Sigmoid colon (tissue), 7 donors: ENCODE measurements around the gene DOCK11. TPM values are rescaled to one million over a fixed set of nuclear protein-coding genes. Genes with fewer than 3 reads are reported as not detected.
A peak's percentile ranks its signal among the peaks of the same experiment; 100 is the strongest.
"Not testable (repeated sequence)": the region's sequence is repeated elsewhere in the genome, so short reads cannot be mapped to it uniquely, and the experiment has no call there.

Experiments used
- DNase-seq: peaks from one replicate; pipeline ENCODE4 v3.0.0-alpha.2; 2019
- H3K27ac ChIP-seq, 4 donors: fragments of 200-600 bp; sonication (generic); one replicate each; pipeline ENCODE4 v1.5.1; 2016 to 2019; ENCODE audit warnings: mild to moderate bottlenecking in 1 of 4
- H3K27me3 ChIP-seq, 3 donors: fragments of 200-600 bp; sonication (generic); one replicate each; pipeline ENCODE4 v1.5.1; 2019; ENCODE audit warnings: mild to moderate bottlenecking in 1 of 3
- H3K36me3 ChIP-seq, 4 donors: fragments of 200-600 bp; sonication (generic); one replicate each; pipeline ENCODE4 v1.5.1; 2016 to 2019
- H3K4me1 ChIP-seq, 4 donors: fragments of 200-600 bp; sonication (generic); one replicate each; pipeline ENCODE4 v1.5.1; 2017 to 2019
- H3K4me3 ChIP-seq, 4 donors: fragments of 200-600 bp; sonication (generic); one replicate each; pipeline ENCODE4 v1.5.1; 2017 to 2019; ENCODE audit warnings: mild to moderate bottlenecking in 2 of 4, moderate library complexity in 1 of 4
- H3K9me3 ChIP-seq, 4 donors: fragments of 200-600 bp in 3 of 4; sonication (generic) in 3 of 4; one replicate each; pipeline versions ENCODE4 v1.5.1 to v1.6.1; 2013 to 2019
- EP300 ChIP-seq, 4 donors: sonication (generic); formaldehyde crosslinking; IDR thresholded peaks; one replicate each; pipeline ENCODE4 v1.6.1; 2017; ENCODE audit warnings: antibody characterized with exemption in 4 of 4
- POLR2A ChIP-seq, 2 donors: fragments of 450-650 bp; IDR thresholded peaks; one replicate each; pipeline ENCODE4 v1.6.1; 2016; ENCODE audit warnings: antibody characterized with exemption in 2 of 2, mild to moderate bottlenecking in 2 of 2, moderate library complexity in 2 of 2
- POLR2AphosphoS5 ChIP-seq, 4 donors: sonication (generic); formaldehyde crosslinking; IDR thresholded peaks; one replicate each; pipeline ENCODE4 v1.6.1; 2017; ENCODE audit warnings: antibody characterized with exemption in 4 of 4
- WGBS, 2 donors: extraction: QIAGEN DNeasy Blood & Tissue Kit; methylation state at CpG; one replicate each; pipeline ENCODE4 v1.1.7; 2013; 5-methylcytosine and 5-hydroxymethylcytosine counted together
- intact Hi-C: fragments of 100-400 bp; cut with DNase I; formaldehyde crosslinking; loops from one replicate; pipeline ENCODE4 v1.15.1; 2023
- polyA plus RNA-seq, 3 donors: library from polyadenylated mRNA; stranded (reverse); fragments of 200-250 nt; gene quantifications; one replicate each; pipeline ENCODE4 v1.2.3, GENCODE V29; 2013
- total RNA-seq, 4 donors: library from RNA; depleted of rRNA; stranded (reverse); fragments of >200 nt; gene quantifications; one replicate each; pipeline ENCODE4 v1.1.0, GENCODE V29; 2016
- TF ChIP-seq, protein P1 (sequence below), 4 experiments: fragments of 450-650 bp in 3 of 4; fragments of 200-600 bp in 1 of 4; IDR thresholded peaks; one replicate each; pipeline ENCODE4 v1.5.1; 2016 to 2019; ENCODE audit warnings: antibody characterized with exemption in 4 of 4, mild to moderate bottlenecking in 3 of 4, moderate library complexity in 2 of 4
- donor health status: healthy with polysubstance abuse.
- donor health status: Bipolar disorder and iron deficiency.
- donor health status: healthy.

Gene DOCK11
- total and polyA plus RNA-seq, 7 donors: 3.2 to 54.6 (median 40.7) TPM

DNA sequence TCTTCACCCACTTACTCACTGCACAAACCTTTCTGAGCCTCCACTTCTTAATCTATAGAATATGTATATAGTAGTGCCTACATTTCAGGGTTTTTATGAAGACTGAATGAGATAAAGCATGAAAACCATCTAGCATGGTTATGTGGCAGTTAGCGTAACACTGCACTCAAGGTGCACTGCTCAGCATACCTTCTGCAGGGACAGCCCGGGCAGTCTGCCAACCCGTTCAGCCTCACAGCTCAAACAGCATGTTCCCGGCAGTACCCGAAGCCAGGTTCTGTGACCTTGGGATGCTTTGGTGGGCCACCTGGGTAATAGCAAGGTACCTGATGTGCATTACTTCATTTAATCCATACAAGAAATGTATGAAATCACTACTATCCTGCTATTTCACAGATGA is 81.4 kb downstream of the DOCK11 start:
- 94 to 95% methylated on average over 5 of the region's 5 CpGs for WGBS, 2 donors
- intact Hi-C loops: no loop called here
- no peaks in the 10 kb centered on the region for H3K27me3 ChIP-seq
- no peak overlapping the region for H3K27ac ChIP-seq
- no peak overlapping the region for H3K4me3 ChIP-seq
- peaks cover 0 to 17% (median 0%) of the 10 kb centered on the region in 4 donors for H3K36me3 ChIP-seq
- H3K9me3 ChIP-seq: no peaks in the 10 kb centered on the region
- no peaks in the 10 kb centered on the region for H3K4me1 ChIP-seq
- TF ChIP-seq, protein P1, sequence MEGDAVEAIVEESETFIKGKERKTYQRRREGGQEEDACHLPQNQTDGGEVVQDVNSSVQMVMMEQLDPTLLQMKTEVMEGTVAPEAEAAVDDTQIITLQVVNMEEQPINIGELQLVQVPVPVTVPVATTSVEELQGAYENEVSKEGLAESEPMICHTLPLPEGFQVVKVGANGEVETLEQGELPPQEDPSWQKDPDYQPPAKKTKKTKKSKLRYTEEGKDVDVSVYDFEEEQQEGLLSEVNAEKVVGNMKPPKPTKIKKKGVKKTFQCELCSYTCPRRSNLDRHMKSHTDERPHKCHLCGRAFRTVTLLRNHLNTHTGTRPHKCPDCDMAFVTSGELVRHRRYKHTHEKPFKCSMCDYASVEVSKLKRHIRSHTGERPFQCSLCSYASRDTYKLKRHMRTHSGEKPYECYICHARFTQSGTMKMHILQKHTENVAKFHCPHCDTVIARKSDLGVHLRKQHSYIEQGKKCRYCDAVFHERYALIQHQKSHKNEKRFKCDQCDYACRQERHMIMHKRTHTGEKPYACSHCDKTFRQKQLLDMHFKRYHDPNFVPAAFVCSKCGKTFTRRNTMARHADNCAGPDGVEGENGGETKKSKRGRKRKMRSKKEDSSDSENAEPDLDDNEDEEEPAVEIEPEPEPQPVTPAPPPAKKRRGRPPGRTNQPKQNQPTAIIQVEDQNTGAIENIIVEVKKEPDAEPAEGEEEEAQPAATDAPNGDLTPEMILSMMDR (IDR thresholded peaks at IDR 0.05): no peak
- no peak for TF ChIP-seq EP300 (IDR thresholded peaks at IDR 0.05)
- no peak for TF ChIP-seq POLR2A (IDR thresholded peaks at IDR 0.05)
- TF ChIP-seq POLR2AphosphoS5 (IDR thresholded peaks at IDR 0.05): no peak
- DNase-seq: peak; percentile 74

DNA sequence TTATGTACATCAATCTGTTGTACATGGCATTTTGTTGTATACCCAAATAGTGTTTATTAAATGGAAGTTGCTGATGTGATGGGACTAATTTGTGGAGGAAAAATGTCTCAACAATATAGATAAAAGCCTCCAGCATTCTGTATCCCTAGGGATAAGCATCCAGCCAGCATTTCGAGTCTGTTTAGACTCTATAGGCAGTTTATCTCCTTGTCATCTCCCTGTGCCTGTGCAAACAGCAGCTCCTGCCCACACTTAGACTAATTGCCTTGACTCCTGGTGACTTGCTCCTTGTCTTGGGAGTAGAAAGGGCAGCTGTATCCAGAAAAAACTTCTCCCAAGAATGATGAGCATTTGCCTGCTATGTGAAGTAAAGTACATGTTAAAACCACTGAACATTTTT is 83.8 kb downstream of the DOCK11 start:
- TF ChIP-seq, protein P1 (IDR thresholded peaks at IDR 0.05): no peak
- no peak for TF ChIP-seq POLR2AphosphoS5 (IDR thresholded peaks at IDR 0.05)
- intact Hi-C loops: no loop called here

DNA sequence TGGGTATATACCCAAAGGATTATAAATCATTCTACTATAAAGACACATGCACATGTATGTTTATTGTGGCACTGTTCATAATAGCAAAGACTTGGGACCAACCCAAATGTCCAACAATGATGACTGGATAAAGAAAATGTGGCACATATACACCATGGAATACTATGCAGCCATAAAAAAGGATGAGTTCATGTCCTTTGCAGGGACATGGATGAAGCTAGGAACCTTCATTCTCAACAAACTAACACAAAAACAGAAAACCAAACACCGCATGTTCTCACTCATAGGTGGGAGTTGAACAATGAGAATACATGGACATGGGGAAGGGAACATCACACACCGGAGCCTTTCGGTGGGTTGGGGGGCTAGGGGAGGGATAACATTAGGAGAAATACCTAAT is 87.3 kb downstream of the DOCK11 start:
- DNase-seq, H3K4me3 ChIP-seq, intact Hi-C loops, H3K27me3 ChIP-seq, H3K9me3 ChIP-seq, H3K27ac ChIP-seq, H3K4me1 ChIP-seq: not testable (repeated sequence)
- WGBS, 2 donors: 96 to 99% methylated on average over 3 of the region's 3 CpGs
- peaks cover 0 to 16% (median 0%) of the 10 kb centered on the region in 4 donors for H3K36me3 ChIP-seq

More for the DNA sequence above, 83.8 kb downstream of the DOCK11 start:
- no peaks in the 10 kb centered on the region for H3K27me3 ChIP-seq
- 56 to 79% methylated on average over 1 of the region's 1 CpG for WGBS, 2 donors
- H3K4me1 ChIP-seq: no peaks in the 10 kb centered on the region
- no peaks in the 10 kb centered on the region for H3K9me3 ChIP-seq
- no peak overlapping the region for H3K4me3 ChIP-seq
- no peak overlapping the region for H3K27ac ChIP-seq
- no peak for DNase-seq
- H3K36me3 ChIP-seq: peaks cover 0 to 8% (median 0%) of the 10 kb centered on the region in 4 donors

DNA sequence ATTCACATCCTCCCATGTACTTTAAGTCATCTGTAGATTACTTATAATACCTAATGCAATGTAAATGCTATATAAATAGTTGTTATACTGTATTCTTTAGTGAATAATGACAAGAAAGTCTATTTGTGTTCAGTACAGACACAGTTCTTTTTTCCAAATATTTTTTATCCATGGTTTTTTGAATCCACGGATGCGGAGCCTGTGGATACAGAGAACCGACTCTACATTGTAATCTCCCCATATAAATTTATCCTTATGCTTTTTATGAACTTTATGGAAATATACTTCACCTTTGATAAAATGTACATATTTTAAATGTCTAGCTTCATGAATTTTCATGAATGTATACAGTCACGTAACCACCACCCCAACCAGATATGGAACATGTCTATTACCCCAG is 88.2 kb downstream of the DOCK11 start:
- Histone ChIP-seq H3K4me1 (no peaks in the 10 kb centered on the region), H3K9me3 (no peaks in the 10 kb centered on the region), H3K4me3 (no peak overlapping the region), H3K27ac (no peak overlapping the region), H3K36me3 (peaks cover 0 to 22% (median 1%) of the 10 kb centered on the region in 4 donors), H3K27me3 (no peaks in the 10 kb centered on the region)
- DNase-seq: no peak
- 98 to 99% methylated on average over 4 of the region's 4 CpGs for WGBS, 2 donors
- TF ChIP-seq, protein P1 (IDR thresholded peaks at IDR 0.05): no peak
- TF ChIP-seq EP300 (IDR thresholded peaks at IDR 0.05) (no peak), POLR2A (IDR thresholded peaks at IDR 0.05) (no peak), POLR2AphosphoS5 (IDR thresholded peaks at IDR 0.05) (no peak)
- intact Hi-C loops: no loop called here

DNA sequence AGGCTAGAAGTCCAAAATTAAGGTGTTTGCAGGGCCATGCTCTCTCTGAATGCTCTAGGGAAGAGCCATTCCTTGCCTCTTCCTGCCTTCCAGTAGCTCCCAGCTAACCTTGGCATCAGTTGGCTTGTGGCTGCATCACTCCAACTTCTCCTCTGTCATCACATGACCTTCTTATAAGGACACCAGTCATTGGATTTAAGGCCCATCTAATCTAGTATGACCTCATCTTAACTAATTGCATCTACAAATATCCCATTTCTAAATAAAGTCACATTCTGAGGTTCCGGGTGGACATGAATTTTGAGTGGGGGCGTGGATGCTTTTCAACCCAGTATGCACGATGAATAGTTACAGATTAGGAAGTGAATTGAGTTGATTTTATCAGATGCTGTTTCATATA is 89.7 kb downstream of the DOCK11 start:
- no peaks in the 10 kb centered on the region for H3K9me3 ChIP-seq
- peaks cover 0 to 30% (median 1%) of the 10 kb centered on the region in 4 donors for H3K36me3 ChIP-seq
- H3K4me1 ChIP-seq: no peaks in the 10 kb centered on the region
- 94 to 95% methylated on average over 3 of the region's 3 CpGs for WGBS, 2 donors
- intact Hi-C loops: no loop called here
- TF ChIP-seq, protein P1 (IDR thresholded peaks at IDR 0.05): no peak
- no peak for TF ChIP-seq EP300 (IDR thresholded peaks at IDR 0.05)
- TF ChIP-seq POLR2A (IDR thresholded peaks at IDR 0.05): no peak
- no peak for TF ChIP-seq POLR2AphosphoS5 (IDR thresholded peaks at IDR 0.05)
- no peak overlapping the region for H3K27ac ChIP-seq
- H3K4me3 ChIP-seq: no peak overlapping the region
- DNase-seq: no peak
- H3K27me3 ChIP-seq: no peaks in the 10 kb centered on the region

DNA sequence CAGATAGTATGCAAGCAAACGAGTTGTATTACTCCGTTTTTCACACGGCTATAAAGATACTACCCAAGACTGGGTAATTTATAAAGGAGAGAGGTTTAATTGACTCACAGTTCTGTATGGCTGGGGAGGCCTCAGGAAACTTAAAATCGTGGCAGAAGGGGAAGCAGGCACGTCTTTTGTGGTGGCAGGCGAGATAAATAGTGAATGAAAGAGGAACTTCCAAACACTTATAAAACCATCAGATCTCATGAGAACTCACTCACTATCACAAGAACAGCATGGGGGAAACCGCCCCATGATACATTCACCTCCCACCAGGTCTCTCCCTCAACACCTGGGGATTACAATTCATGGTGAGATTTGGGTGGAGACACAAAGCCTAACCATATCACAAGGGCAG is 90.6 kb downstream of the DOCK11 start:
- H3K4me3 ChIP-seq, H3K4me1 ChIP-seq, DNase-seq, H3K9me3 ChIP-seq, intact Hi-C loops, H3K27me3 ChIP-seq, H3K27ac ChIP-seq: not testable (repeated sequence)
- peaks cover 0 to 32% (median 1%) of the 10 kb centered on the region in 4 donors for H3K36me3 ChIP-seq
- WGBS, 2 donors: 69 to 81% methylated on average over 7 of the region's 7 CpGs
